Measurements from ENCODE around the gene NTMT1.

DNA sequence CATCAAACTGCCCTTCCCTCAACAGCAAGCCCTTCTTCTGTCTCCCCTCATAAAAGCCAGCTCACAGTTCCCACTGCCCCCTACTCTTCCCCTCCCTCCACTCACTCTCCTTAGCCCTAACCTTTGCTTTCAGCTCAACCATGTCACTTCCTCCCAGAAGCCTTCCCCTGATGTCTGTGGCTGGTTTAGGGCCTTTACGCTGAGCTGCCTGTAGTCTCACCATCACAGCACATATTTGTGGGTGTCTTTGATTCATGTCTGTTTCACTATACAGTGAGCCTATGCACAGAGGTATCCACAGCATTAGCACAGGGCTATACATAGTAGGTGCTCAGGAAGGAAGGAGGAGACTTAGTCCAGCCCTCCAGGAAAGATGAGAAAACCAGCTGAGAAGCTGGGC, 39.7 kb upstream of the NTMT1 start:
- TF ChIP-seq, protein P1, sequence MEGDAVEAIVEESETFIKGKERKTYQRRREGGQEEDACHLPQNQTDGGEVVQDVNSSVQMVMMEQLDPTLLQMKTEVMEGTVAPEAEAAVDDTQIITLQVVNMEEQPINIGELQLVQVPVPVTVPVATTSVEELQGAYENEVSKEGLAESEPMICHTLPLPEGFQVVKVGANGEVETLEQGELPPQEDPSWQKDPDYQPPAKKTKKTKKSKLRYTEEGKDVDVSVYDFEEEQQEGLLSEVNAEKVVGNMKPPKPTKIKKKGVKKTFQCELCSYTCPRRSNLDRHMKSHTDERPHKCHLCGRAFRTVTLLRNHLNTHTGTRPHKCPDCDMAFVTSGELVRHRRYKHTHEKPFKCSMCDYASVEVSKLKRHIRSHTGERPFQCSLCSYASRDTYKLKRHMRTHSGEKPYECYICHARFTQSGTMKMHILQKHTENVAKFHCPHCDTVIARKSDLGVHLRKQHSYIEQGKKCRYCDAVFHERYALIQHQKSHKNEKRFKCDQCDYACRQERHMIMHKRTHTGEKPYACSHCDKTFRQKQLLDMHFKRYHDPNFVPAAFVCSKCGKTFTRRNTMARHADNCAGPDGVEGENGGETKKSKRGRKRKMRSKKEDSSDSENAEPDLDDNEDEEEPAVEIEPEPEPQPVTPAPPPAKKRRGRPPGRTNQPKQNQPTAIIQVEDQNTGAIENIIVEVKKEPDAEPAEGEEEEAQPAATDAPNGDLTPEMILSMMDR (IDR thresholded peaks at IDR 0.05; ENCODE audit: low read depth, low read length), result no peak
- TF ChIP-seq POLR2A (IDR thresholded peaks at IDR 0.05; ENCODE audit: extremely low read depth, insufficient read length) (no peak), MYC (IDR thresholded peaks at IDR 0.05; ENCODE audit: low read depth, low read length) (no peak)
- TF ChIP-seq, protein P2, sequence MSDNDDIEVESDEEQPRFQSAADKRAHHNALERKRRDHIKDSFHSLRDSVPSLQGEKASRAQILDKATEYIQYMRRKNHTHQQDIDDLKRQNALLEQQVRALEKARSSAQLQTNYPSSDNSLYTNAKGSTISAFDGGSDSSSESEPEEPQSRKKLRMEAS (IDR thresholded peaks at IDR 0.05; ENCODE audit: low read depth, low read length), result no peak
